Activated naive CD4-positive, alpha-beta T cell treated with Interleukin-2 at 50 U/mL for 16 hours (primary cell): Measurements from ENCODE around the gene DYNC2I2.
"Not testable (repeated sequence)": the region's sequence is repeated elsewhere in the genome, so short reads cannot be mapped to it uniquely, and the experiment has no call there.

Source experiments
- DNase-seq: peaks from one replicate; pipeline ENCODE4 v3.0.0-alpha.2; 2020

The DYNC2I2 gene

DNA sequence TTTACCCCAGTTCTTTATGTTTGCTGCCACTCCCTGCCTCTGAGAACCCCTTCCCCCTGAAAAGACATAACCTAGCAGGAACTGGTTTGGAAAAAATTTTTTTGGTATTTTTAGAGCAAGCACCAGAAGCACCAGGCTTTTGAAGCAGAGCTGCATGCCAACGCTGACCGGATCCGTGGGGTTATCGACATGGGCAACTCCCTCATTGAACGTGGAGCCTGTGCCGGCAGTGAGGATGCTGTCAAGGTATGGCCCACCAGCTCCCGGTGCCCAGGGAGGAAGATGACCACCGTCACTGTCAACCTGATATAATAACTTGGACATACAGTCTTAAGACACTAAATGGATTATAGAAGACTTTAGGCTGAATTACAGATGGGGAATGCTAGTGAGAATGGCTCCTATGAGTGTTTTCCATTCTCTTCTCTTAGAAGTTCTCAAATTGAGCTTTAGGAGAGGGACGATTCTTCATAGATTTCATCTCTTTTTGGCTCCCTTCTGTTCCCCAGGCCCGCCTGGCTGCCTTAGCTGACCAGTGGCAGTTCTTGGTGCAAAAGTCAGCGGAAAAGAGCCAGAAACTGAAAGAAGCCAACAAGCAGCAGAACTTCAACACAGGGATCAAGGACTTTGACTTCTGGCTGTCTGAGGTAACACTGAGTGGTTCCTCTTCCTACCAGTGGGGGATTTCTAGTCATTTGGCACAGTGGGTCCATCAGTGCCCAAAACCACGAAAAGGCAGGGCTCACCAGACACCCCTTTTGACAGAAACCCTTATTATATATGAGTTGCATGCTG lies 44.9 kb downstream of the DYNC2I2 start:
- DNase-seq = no peak

DNA sequence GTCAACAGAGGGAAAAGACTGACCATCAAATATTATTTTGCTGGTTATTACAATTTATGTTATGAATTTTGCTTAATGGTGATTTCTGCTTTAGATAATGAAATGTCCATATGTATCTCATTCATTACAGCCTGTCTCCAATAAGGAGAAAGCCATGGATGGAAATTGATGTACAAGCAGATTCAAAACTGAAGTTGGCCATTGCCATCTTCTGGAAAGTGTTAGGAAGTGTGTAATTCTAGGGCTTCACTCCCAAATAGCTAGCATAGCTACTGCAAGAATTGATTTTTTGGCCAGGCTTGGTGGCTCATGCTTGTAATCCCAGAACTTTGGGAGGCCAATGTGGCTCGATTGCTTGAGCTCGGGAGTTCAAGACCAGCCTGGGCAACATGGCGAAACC lies 45.8 kb downstream of the DYNC2I2 start:
- DNase-seq = no peak

DNA sequence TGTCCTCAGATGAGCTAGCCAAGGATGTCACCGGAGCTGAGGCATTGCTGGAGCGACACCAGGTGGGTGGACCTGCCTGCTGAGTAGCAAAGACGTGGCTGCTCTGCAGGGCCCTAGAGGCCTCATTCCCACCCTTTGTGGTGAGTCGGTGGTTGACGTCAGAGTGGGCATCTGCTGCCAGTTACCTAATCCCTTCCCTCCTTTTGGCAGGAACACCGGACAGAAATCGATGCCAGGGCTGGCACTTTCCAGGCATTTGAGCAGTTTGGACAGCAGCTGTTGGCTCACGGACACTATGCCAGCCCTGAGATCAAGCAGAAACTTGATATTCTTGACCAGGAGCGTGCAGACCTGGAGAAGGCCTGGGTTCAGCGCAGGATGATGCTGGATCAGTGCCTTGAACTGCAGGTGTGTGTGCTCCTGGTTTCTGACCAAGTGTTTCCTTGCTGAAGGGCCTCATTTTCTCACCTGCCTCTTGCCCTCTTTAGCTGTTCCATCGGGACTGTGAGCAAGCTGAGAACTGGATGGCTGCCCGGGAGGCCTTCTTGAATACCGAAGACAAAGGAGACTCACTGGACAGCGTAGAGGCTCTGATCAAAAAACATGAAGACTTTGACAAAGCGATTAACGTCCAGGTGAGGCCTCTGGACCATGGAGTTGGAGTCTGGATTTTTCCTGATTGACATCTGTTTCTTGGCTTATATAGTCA lies 48.9 kb downstream of the DYNC2I2 start:
- DNase-seq = no peak

GRCh38 chr9:128603697-128604096 lies 53.0 kb downstream of the DYNC2I2 start:
- no peak for DNase-seq

GRCh38 chr9:128600099-128600498 lies 56.5 kb downstream of the DYNC2I2 start:
- no peak for DNase-seq

DNA sequence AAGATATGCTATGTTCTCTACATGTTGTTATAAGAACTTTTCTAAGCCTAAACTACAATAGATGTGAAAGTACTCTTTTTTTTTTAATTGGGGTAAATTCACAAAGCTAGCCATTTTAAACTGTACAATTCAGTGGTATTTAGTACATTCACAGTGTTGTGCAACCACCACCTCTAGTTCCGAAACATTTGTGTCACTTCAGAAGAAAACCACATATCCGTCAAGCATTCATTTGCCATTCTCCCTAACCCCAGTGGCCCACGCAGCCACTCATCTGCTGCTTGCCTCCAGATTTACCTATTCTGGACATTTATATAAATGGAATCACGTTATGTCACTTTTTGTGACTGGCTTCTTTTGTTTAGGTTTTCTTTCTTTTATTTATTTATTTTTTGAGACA lies 61.2 kb downstream of the DYNC2I2 start:
- no peak for DNase-seq

- no peak for DNase-seq
These were observed 62.8 kb downstream of the DYNC2I2 start for GRCh38 chr9:128593856-128594255.

DNA sequence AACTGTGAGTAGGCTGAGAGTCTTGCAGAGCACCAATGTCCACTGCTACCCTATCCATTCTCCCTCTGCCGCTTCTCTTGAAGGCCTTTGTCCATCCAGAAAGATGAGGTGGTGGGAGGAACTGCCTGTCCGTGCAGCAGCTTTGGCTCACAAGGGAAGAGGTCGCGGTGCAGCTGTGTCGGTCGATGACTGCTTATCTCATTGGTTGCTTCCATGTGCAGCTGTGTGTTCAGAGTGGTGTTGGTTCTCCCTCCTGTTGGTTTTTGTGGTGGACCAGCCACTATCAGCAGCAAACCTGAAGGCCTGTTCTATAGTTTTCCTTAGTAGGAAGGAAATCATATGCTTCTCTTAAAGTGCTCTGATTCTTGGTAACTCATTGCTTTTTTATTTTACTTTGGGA lies 63.6 kb downstream of the DYNC2I2 start:
- no peak for DNase-seq

- no peak for DNase-seq
These were observed 67.9 kb downstream of the DYNC2I2 start for GRCh38 chr9:128588581-128589233.

DNA sequence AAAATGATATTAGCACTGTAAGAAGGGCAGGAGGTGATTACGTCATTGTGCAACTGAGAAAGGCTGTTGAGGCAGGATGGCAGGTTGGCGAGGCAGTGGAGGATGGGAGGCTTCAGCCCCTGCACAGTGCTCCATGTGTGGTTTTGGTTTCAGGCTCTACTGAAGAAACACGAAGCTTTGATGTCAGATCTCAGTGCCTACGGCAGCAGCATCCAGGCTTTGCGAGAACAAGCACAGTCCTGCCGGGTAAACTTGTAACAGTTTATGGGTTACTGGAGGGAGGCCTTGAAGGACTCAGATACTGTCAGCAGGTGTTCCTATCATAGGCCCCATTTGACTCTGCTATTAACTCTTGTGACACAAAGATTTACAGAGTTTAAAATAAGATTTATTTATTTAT lies 69.2 kb downstream of the DYNC2I2 start:
- DNase-seq = peak; percentile 34

- not testable (repeated sequence) for DNase-seq
These were observed 69.7 kb downstream of the DYNC2I2 start for GRCh38 chr9:128586934-128587333.

DNA sequence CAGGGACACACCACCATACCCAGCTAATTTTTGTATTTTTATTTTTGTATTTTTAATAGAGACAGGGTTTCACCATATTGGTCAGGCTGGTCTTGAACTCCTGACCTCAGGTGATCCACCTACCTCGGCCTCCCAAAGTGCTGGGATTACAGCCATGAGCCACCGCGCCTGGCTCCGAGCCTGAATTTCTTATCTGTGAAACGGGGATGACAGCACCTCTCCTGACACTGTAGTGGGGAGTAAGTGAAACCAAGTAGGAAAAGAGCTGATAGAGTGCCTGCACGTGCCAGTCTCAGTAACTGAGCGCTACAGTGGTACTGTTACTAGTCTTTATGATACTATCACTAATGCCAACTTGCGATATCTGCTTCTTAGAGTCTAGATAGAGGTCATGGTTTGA lies 71.5 kb downstream of the DYNC2I2 start:
- DNase-seq = not testable (repeated sequence)
